OCI-LY1 (cell line): ENCODE measurements around the gene TK1.

Experiments used
- H2AFZ ChIP-seq: fragments of 200-600 bp; sonication (generic), shearing (Covaris generic); 2 replicates; pipeline ENCODE4 v1.6.0; 2014; ENCODE audit warnings: antibody characterized with exemption, mild to moderate bottlenecking, low read length
- H3F3A ChIP-seq: fragments of 200-600 bp; sonication (generic), shearing (Covaris generic); 2 replicates; pipeline ENCODE4 v1.6.0; 2014; ENCODE audit warnings: mild to moderate bottlenecking, antibody characterized with exemption, low read length, moderate library complexity; ENCODE audit not compliant: insufficient read depth
- H3K27ac ChIP-seq: fragments of 200-600 bp; sonication (generic); 2 replicates; pipeline ENCODE4 v1.5.1; 2014; ENCODE audit warnings: low read length, mixed run types, mild to moderate bottlenecking, low read depth; ENCODE audit not compliant: poor library complexity, severe bottlenecking
- H3K27me3 ChIP-seq: fragments of 200-600 bp; sonication (generic); 2 replicates; pipeline ENCODE4 v1.6.0; 2014; ENCODE audit warnings: antibody characterized with exemption, mild to moderate bottlenecking, low read length, moderate library complexity; ENCODE audit not compliant: insufficient read depth
- H3K36me3 ChIP-seq: fragments of 200-600 bp; sonication (generic); 2 replicates; pipeline ENCODE4 v1.6.1; 2014; ENCODE audit warnings: mild to moderate bottlenecking, antibody characterized with exemption, low read length, moderate library complexity, mixed read lengths; ENCODE audit not compliant: insufficient read depth
- H3K4me1 ChIP-seq: fragments of 200-600 bp; sonication (generic); 2 replicates; pipeline ENCODE4 v1.5.1; 2014; ENCODE audit warnings: mild to moderate bottlenecking, low read length, moderate library complexity; ENCODE audit not compliant: insufficient read depth, severe bottlenecking
- H3K4me2 ChIP-seq: fragments of 200-600 bp; sonication (generic), shearing (Covaris generic); 2 replicates; pipeline ENCODE4 v1.6.1; 2014; ENCODE audit warnings: low read length
- H3K4me3 ChIP-seq: fragments of 200-600 bp; sonication (generic); 2 replicates; pipeline ENCODE4 v1.5.1; 2014; ENCODE audit warnings: low read length, low read depth, mild to moderate bottlenecking, mixed read lengths; ENCODE audit not compliant: poor library complexity, severe bottlenecking
- H3K79me2 ChIP-seq: fragments of 200-600 bp; shearing (Covaris generic); 2 replicates; pipeline ENCODE4 v1.6.1; 2016; ENCODE audit warnings: mixed run types, low read length, mixed read lengths; ENCODE audit not compliant: insufficient read depth
- H3K9ac ChIP-seq: fragments of 200-600 bp; sonication (generic), shearing (Covaris generic); 2 replicates; pipeline ENCODE4 v1.6.1; 2014; ENCODE audit warnings: mild to moderate bottlenecking, low read length, mixed read lengths
- H3K9me2 ChIP-seq: fragments of 200-600 bp; sonication (generic), shearing (Covaris generic); 2 replicates; pipeline ENCODE4 v1.6.1; 2014; ENCODE audit warnings: low read depth, mild to moderate bottlenecking, low read length, mixed read lengths
- H3K9me3 ChIP-seq: fragments of 200-600 bp; shearing (Covaris generic); 2 replicates; pipeline ENCODE4 v1.6.1; 2014; ENCODE audit warnings: low read length, mixed read lengths
- H4K20me1 ChIP-seq: fragments of 200-600 bp; sonication (generic), shearing (Covaris generic); 2 replicates; pipeline ENCODE4 v1.6.0; 2016; ENCODE audit warnings: mild to moderate bottlenecking, low read length; ENCODE audit not compliant: insufficient read depth
- CTCF ChIP-seq: fragments of 200-600 bp; sonication (generic), shearing (Covaris generic); IDR thresholded peaks from 2 replicates; pipeline ENCODE4 v1.5.1; 2017; ENCODE audit warnings: mild to moderate bottlenecking, antibody characterized with exemption, low read length, moderate library complexity, mixed read lengths
- EZH2 ChIP-seq: fragments of 200-600 bp; sonication (generic), shearing (Covaris generic); IDR thresholded peaks from 2 replicates; pipeline ENCODE4 v1.8.0; 2017; ENCODE audit warnings: borderline replicate concordance, mixed run types, mild to moderate bottlenecking, antibody characterized with exemption, low read length, moderate library complexity, mixed read lengths

Gene TK1

DNA sequence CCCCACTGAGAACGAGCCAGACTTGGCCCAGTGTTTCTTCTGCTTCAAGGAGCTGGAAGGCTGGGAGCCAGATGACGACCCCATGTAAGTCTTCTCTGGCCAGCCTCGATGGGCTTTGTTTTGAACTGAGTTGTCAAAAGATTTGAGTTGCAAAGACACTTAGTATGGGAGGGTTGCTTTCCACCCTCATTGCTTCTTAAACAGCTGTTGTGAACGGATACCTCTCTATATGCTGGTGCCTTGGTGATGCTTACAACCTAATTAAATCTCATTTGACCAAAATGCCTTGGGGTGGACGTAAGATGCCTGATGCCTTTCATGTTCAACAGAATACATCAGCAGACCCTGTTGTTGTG is 27.8 kb upstream of the TK1 start:
- Histone ChIP-seq H3K4me1 (peaks cover 14% of the 10 kb centered on the region), H3K9ac (peak overlapping the region; percentile 96), H3K9me3 (no peaks in the 10 kb centered on the region), H2AFZ (no peak overlapping the region), H3K27ac (peak overlapping the region; percentile 72), H3K36me3 (peaks cover 30% of the 10 kb centered on the region), H3K79me2 (peaks cover 16% of the 10 kb centered on the region), H3K4me3 (peak overlapping the region; percentile 91), H3K27me3 (no peaks in the 10 kb centered on the region), H3K4me2 (peak overlapping the region; percentile 95), H3F3A (no peaks in the 10 kb centered on the region), H3K9me2 (no peaks in the 10 kb centered on the region), H4K20me1 (no peaks in the 10 kb centered on the region)
- TF ChIP-seq CTCF (no peak), EZH2 (no peak)

- Histone ChIP-seq H3K4me3 (peak within 1 kb of the TSS; percentile 91), H3K9me3 (no peaks in the 10 kb centered on the region), H3K4me1 (peaks cover 14% of the 10 kb centered on the region), H3K27ac (peak within 1 kb of the TSS; percentile 72), H3K9ac (peak within 1 kb of the TSS; percentile 96), H3K79me2 (peaks cover 16% of the 10 kb centered on the region), H3F3A (no peaks in the 10 kb centered on the region), H3K9me2 (no peaks in the 10 kb centered on the region), H2AFZ (no peak within 1 kb of the TSS), H3K4me2 (peak within 1 kb of the TSS; percentile 95), H3K27me3 (no peaks in the 10 kb centered on the region), H3K36me3 (peaks cover 25% of the 10 kb centered on the region), H4K20me1 (no peaks in the 10 kb centered on the region)
- TF ChIP-seq EZH2 = no peak
- no peak for TF ChIP-seq CTCF
These were observed 27.3 kb upstream of the TK1 start, which contains the start of gene BIRC5 for GRCh38 chr17:78214016-78214705. BIRC5 (plus strand) TSS chr17:78214253; CDS start chr17:78214317, 64 bp downstream.

DNA sequence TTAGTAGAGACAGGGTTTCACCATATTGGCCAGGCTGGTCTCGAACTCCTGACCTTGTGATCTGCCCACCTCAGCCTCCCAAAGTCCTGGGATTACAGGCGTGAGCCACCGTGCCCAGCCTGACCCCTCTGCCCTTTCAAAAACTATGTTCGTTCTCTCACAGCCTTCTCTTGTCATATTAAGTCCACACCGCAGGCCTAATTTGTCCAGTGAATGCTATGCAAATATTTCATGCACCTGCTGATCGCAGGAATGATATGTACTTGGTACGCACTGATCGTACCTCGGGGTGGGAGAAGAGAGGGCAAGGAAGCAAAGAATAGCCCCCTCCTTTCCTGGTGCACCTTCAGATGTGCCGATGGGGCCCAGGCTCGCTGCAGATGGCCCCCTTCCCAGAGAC is 24.2 kb upstream of the TK1 start:
- no peaks in the 10 kb centered on the region for H3F3A ChIP-seq
- H3K36me3 ChIP-seq = peaks cover 26% of the 10 kb centered on the region
- no peaks in the 10 kb centered on the region for H3K9me2 ChIP-seq
- no peaks in the 10 kb centered on the region for H4K20me1 ChIP-seq
- H3K4me3 ChIP-seq = no peak overlapping the region
- H3K9me3 ChIP-seq = no peaks in the 10 kb centered on the region
- H3K4me2 ChIP-seq = no peak overlapping the region
- H3K79me2 ChIP-seq = peaks cover 16% of the 10 kb centered on the region
- H2AFZ ChIP-seq = no peak overlapping the region
- H3K9ac ChIP-seq = no peak overlapping the region
- H3K4me1 ChIP-seq = peaks cover 14% of the 10 kb centered on the region
- H3K27ac ChIP-seq = no peak overlapping the region
- H3K27me3 ChIP-seq = no peaks in the 10 kb centered on the region
- TF ChIP-seq EZH2 (no peak), CTCF (no peak)
